Natural killer cell (primary cell): ENCODE measurements around the gene SLC1A7. TPM values are rescaled to one million over a fixed set of nuclear protein-coding genes. Genes with fewer than 3 reads are reported as not detected.

Experiments used
- ATAC-seq, 3 donors: fragments of 150-1000 bp in 2 of 3; fragments of 200-7000 bp in 1 of 3; cut with Tn5 transposase; 1 replicate in 1 of 3; 2 replicates in 2 of 3; pipeline ENCODE4 v1.10.0; 2021; ENCODE audit warnings: mild to moderate bottlenecking in 2 of 3, moderate library complexity in 2 of 3
- DNase-seq, 2 donors: peaks; one replicate each; pipeline versions ENCODE4 v3.0.0 to v3.0.0-alpha.2; 2013 to 2021; ENCODE audit warnings: mixed read lengths in 1 of 2
- H3K27ac ChIP-seq: one replicate; pipeline ENCODE4 v1.5.1; 2013; ENCODE audit warnings: mild to moderate bottlenecking, low read length
- H3K27me3 ChIP-seq: one replicate; pipeline ENCODE4 v1.6.1; 2013; ENCODE audit warnings: low read length; ENCODE audit not compliant: control insufficient read depth, insufficient read depth
- H3K36me3 ChIP-seq: one replicate; pipeline ENCODE4 v1.6.1; 2013; ENCODE audit warnings: low read length; ENCODE audit not compliant: control insufficient read depth, insufficient read depth
- H3K4me1 ChIP-seq: one replicate; pipeline ENCODE4 v1.6.1; 2013; ENCODE audit warnings: low read length; ENCODE audit not compliant: control insufficient read depth, insufficient read depth
- H3K4me3 ChIP-seq: one replicate; pipeline ENCODE4 v1.5.1; 2013; ENCODE audit warnings: low read length
- H3K9me3 ChIP-seq: one replicate; pipeline ENCODE4 v1.6.1; 2013; ENCODE audit warnings: low read length; ENCODE audit not compliant: control insufficient read depth, insufficient read depth
- H3K27ac Mint-ChIP-seq, 2 donors: one replicate each; pipeline ENCODE4 v1.8.0; 2022; ENCODE audit warnings: mild to moderate bottlenecking in 2 of 2, mixed read lengths in 2 of 2, moderate library complexity in 1 of 2
- H3K27me3 Mint-ChIP-seq, 2 donors: one replicate each; pipeline ENCODE4 v1.8.0; 2022; ENCODE audit warnings: low read depth in 2 of 2, mixed read lengths in 2 of 2
- H3K36me3 Mint-ChIP-seq: one replicate; pipeline ENCODE4 v1.8.0; 2022; ENCODE audit warnings: mixed read lengths
- H3K4me1 Mint-ChIP-seq, 2 donors: one replicate each; pipeline ENCODE4 v1.8.0; 2022; ENCODE audit warnings: mixed read lengths in 2 of 2
- H3K4me3 Mint-ChIP-seq: one replicate; pipeline ENCODE4 v1.8.0; 2022; ENCODE audit warnings: mild to moderate bottlenecking, moderate library complexity, mixed read lengths
- H3K9me3 Mint-ChIP-seq, 2 donors: one replicate each; pipeline ENCODE4 v1.8.0; 2022; ENCODE audit warnings: mixed read lengths in 2 of 2
- WGBS: methylation state at CpG from one replicate; pipeline ENCODE4 v1.1.7; 2013; ENCODE audit warnings: missing lambda C conversion rate; ENCODE audit not compliant: insufficient coverage; 5-methylcytosine and 5-hydroxymethylcytosine counted together
- intact Hi-C: fragments of 100-400 bp; cut with micrococcal nuclease; formaldehyde crosslinking; loops from one replicate; pipeline ENCODE4 v1.14.2; 2022
- total RNA-seq, 4 donors: library from RNA; stranded (reverse); fragments of 120-200 nt in 1 of 4; gene quantifications; one replicate each; pipeline versions ENCODE4 v1.2.3 to v1.2.4, GENCODE V29; 2013 to 2022
- TF ChIP-seq, protein P1 (sequence below): fragments of 200-600 bp; IDR thresholded peaks from one replicate; pipeline ENCODE4 v1.8.0; 2022; ENCODE audit warnings: antibody characterized with exemption

SLC1A7 gene
- total RNA-seq, 3 donors from 2014 or later (not counting 1 experiment from before 2014, with no cell fraction given): 16.0 to 23.9 (median 20.5) TPM

DNA sequence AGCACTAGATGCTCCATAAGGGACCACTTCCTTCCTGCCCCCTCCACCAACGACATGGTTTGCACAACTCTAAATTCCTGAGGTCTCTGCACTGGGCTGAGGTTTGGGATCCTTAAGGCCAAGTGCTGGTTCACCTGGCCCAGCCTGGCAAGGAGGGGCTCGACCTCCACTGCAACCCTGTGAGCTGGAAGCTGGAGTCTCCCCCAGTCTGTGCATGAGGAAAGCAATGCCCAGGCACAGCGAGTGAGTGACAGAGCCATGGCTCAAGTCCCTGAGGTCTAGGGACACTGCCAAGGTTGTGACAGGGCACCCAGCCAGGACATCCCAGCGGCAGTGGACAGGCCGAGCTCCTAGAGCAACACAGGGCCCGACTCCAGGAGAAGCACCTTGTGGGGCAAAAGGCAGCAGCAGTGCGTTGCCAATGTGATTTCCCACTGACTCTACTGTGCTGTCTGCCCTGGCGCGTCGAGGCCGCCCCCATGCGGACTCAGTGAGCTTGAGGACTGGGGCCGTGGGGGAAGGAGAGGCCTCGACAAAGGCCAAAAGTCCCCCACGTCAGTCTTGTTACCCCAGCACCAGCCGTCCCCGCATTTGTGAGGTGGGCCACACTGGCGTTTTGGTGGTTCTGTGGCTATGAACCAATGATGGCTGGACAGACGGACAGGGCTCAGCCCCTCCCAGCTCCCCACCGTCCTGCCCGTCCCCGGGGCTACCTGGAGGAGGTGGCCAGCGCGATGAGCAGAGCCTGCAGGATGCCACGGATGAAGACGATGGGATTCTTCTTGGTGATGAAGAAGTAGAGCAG is 50.4 kb downstream of the SLC1A7 start:
- Histone ChIP-seq H3K27ac (peak overlapping the region; percentile 74), H3K9me3 (peaks cover 4% of the 10 kb centered on the region), H3K4me3 (no peak overlapping the region), H3K27me3 (no peaks in the 10 kb centered on the region), H3K36me3 (no peaks in the 10 kb centered on the region), H3K4me1 (peaks cover 11% of the 10 kb centered on the region)
- no peaks in the 10 kb centered on the region for H3K27me3 Mint-ChIP-seq
- 91% methylated on average over 26 of the region's 26 CpGs for WGBS
- peaks cover 0 to 5% of the 10 kb centered on the region in 2 donors for H3K4me1 Mint-ChIP-seq
- no peaks in the 10 kb centered on the region for H3K36me3 Mint-ChIP-seq
- H3K4me3 Mint-ChIP-seq: no peak overlapping the region
- peak overlapping the region in 1 of 2 donors; percentile 69 for H3K27ac Mint-ChIP-seq
- TF ChIP-seq, protein P1, sequence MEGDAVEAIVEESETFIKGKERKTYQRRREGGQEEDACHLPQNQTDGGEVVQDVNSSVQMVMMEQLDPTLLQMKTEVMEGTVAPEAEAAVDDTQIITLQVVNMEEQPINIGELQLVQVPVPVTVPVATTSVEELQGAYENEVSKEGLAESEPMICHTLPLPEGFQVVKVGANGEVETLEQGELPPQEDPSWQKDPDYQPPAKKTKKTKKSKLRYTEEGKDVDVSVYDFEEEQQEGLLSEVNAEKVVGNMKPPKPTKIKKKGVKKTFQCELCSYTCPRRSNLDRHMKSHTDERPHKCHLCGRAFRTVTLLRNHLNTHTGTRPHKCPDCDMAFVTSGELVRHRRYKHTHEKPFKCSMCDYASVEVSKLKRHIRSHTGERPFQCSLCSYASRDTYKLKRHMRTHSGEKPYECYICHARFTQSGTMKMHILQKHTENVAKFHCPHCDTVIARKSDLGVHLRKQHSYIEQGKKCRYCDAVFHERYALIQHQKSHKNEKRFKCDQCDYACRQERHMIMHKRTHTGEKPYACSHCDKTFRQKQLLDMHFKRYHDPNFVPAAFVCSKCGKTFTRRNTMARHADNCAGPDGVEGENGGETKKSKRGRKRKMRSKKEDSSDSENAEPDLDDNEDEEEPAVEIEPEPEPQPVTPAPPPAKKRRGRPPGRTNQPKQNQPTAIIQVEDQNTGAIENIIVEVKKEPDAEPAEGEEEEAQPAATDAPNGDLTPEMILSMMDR: no peak
- ATAC-seq (no peak), DNase-seq (no peak)
- intact Hi-C loops: no loop called here
- no peaks in the 10 kb centered on the region for H3K9me3 Mint-ChIP-seq

DNA sequence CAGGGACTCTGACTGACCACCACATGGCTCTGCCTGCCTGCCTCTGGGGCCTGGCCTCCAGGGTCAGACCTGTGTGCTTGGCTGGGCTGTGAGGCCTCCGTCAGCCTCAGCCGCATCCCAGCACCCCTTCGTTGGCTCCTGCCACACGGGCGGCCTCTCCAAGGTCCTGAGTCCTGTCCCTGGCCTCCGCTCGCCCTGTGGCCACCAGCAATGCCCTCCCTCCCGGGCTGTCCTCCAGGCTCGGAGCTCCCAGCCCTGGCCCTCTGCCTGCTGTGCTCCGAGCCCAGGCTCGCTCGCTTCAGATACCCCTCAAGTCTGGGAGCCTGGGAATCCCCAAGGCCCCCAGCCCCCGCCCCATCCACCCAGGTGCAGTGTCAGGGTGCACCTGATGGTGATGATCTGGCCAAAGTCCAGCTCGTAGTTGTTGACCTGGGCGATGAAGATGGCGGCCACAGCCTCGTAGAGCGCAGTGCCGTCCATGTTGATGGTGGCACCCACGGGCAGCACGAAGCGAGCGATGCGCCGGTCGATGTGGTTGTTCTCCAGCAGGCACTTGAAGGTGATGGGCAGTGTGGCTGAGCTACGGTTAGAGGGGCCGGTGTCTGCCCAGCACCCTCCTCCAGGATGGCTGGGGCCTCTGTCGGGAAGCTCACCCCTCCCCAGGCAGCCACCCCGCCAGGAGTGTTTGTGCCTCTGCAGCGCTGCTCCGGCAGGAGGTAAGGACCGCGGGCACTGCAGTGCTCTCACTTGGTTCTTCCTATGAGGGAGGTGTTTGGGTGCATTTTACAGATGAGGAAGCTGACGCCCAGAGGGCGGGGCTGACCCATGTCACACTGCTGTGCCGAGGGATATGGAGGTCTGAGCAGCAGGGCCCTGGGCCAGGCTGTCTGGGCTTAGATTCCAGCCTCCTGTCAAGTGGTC is 52.0 kb downstream of the SLC1A7 start:
- ATAC-seq (peak; percentile 84 to 98 (median 96)), DNase-seq (peak; percentile 34 to 35)
- peak overlapping the region; percentile 74 for H3K27ac ChIP-seq
- Mint-ChIP-seq H3K36me3 (no peaks in the 10 kb centered on the region), H3K27ac (peak overlapping the region; percentile 69 to 78), H3K27me3 (no peaks in the 10 kb centered on the region), H3K4me1 (peaks cover 0 to 5% of the 10 kb centered on the region in 2 donors), H3K4me3 (peak overlapping the region; percentile 78), H3K9me3 (no peaks in the 10 kb centered on the region)
- H3K4me3 ChIP-seq: peak overlapping the region; percentile 50
- peaks cover 4% of the 10 kb centered on the region for H3K9me3 ChIP-seq
- TF ChIP-seq, protein P1: no peak
- no peaks in the 10 kb centered on the region for H3K36me3 ChIP-seq
- H3K27me3 ChIP-seq: no peaks in the 10 kb centered on the region
- intact Hi-C loops: no loop called here
- peaks cover 11% of the 10 kb centered on the region for H3K4me1 ChIP-seq
- WGBS: 80% methylated on average over 37 of the region's 37 CpGs

DNA sequence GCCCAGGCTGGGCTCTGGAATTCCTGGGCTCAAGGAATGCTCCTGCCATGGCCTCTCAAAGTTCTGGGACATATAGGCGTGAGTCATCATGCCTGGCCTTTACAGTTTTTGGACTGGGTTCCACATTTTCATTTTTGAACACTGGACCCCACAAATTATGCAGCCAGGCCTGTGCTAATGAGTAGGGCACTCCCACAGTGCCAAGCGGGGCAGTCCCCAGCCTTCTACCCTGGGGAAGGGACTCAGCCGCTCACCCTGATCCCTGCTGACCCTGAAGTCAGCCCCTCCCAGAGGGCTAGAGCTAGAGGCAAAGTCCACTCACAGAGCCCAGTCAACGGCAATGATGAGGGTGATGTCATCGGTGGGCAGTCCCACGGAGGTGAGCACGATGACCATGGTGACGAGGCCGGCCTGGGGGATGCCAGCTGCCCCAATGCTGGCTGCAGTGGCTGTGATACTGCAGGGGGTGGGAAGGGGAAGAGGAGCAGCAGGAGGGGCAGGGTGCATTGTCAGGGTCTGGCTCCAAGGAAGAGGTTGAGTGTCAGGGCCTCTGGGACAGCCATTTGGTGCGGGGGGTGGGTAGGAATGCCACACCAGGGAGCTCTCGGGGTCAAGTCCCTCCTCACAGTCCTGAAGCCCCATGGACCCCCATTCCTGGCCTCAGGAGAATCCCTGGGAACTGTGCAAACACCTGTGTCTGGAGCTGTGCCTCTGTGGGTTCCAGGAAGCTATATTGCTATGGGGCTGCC is 52.8 kb downstream of the SLC1A7 start:
- intact Hi-C loops: no loop called here
- 90% methylated on average over 11 of the region's 11 CpGs for WGBS

More for the DNA sequence above, 52.8 kb downstream of the SLC1A7 start:
- ATAC-seq (no peak), DNase-seq (no peak)
- TF ChIP-seq, protein P1: no peak
- Histone ChIP-seq H3K27ac (peak overlapping the region; percentile 25), H3K36me3 (no peaks in the 10 kb centered on the region), H3K9me3 (no peaks in the 10 kb centered on the region), H3K4me1 (peaks cover 19% of the 10 kb centered on the region), H3K4me3 (peak overlapping the region; percentile 50), H3K27me3 (no peaks in the 10 kb centered on the region)
- H3K27ac Mint-ChIP-seq: peak overlapping the region; percentile 38 to 60
- H3K4me1 Mint-ChIP-seq: peaks cover 5 to 11% of the 10 kb centered on the region in 2 donors
- no peaks in the 10 kb centered on the region for H3K27me3 Mint-ChIP-seq
- H3K4me3 Mint-ChIP-seq: peak overlapping the region; percentile 78
- no peaks in the 10 kb centered on the region for H3K9me3 Mint-ChIP-seq
- H3K36me3 Mint-ChIP-seq: no peaks in the 10 kb centered on the region
